LNCaP clone FGC (cell line): ENCODE data around the gene PRKAG2.

Experiments used
- DNase-seq: peaks from one replicate; pipeline ENCODE4 v3.0.0-alpha.2; 2011; ENCODE audit warnings: low read depth
- H3K4me3 ChIP-seq: 2 replicates; pipeline ENCODE4 v1.5.1; 2011; ENCODE audit warnings: mild to moderate bottlenecking, low read depth, low read length, control low read depth
- CTCF ChIP-seq: IDR thresholded peaks from 2 replicates; pipeline ENCODE4 v1.5.1; 2012; ENCODE audit warnings: mild to moderate bottlenecking; ENCODE audit not compliant: control insufficient read depth, insufficient read depth; ENCODE audit errors: extremely low read depth

PRKAG2 gene

GRCh38 chr7:151795168-151795811 is 81.6 kb downstream of the PRKAG2 start:
- DNase-seq: no peak
- H3K4me3 ChIP-seq: no peak overlapping the region
- no peak for TF ChIP-seq CTCF

- no peak overlapping the region for H3K4me3 ChIP-seq
- no peak for DNase-seq
- TF ChIP-seq CTCF: no peak
These were observed 82.3 kb downstream of the PRKAG2 start for GRCh38 chr7:151794508-151795167.

- TF ChIP-seq CTCF: no peak
- no peak for DNase-seq
- H3K4me3 ChIP-seq: no peak overlapping the region
These were observed 82.9 kb downstream of the PRKAG2 start for GRCh38 chr7:151793991-151794507.

GRCh38 chr7:151793531-151793951 is 83.4 kb downstream of the PRKAG2 start:
- TF ChIP-seq CTCF: no peak
- no peak overlapping the region for H3K4me3 ChIP-seq
- no peak for DNase-seq

- no peak for DNase-seq
- H3K4me3 ChIP-seq: no peak overlapping the region
These were observed 84.3 kb downstream of the PRKAG2 start for GRCh38 chr7:151792636-151793035.

GRCh38 chr7:151792086-151792485 is 84.8 kb downstream of the PRKAG2 start:
- TF ChIP-seq CTCF: no peak
- H3K4me3 ChIP-seq: no peak overlapping the region
- no peak for DNase-seq

More at GRCh38 chr7:151792636-151793035, 84.3 kb downstream of the PRKAG2 start:
- TF ChIP-seq CTCF: no peak
